Measurements from ENCODE around the gene CD300LB. TPM values are rescaled to one million over a fixed set of nuclear protein-coding genes. Genes with fewer than 3 reads are reported as not detected.

CD300LB gene
- total RNA-seq, 4 donors from 2014 or later, result not detected

- Histone ChIP-seq H3K9me3 (no peaks in the 10 kb centered on the region), H3K36me3 (no peaks in the 10 kb centered on the region), H3K27ac (no peak overlapping the region), H3K27me3 (peaks cover 15% of the 10 kb centered on the region), H3K4me3 (no peak overlapping the region), H3K4me1 (no peaks in the 10 kb centered on the region)
- no peak for TF ChIP-seq EP300 (IDR thresholded peaks at IDR 0.05)
- DNase-seq (ENCODE audit: low spot score in 2 of 2), result no peak
- 76% methylated on average over 8 of the region's 15 CpGs for WGBS
Measured at GRCh38 chr17:74550602-74551001, 19.3 kb upstream of the CD300LB start.

GRCh38 chr17:74549343-74549742, 18.1 kb upstream of the CD300LB start:
- DNase-seq (ENCODE audit: low spot score in 2 of 2), result no peak
- 76% methylated on average over 7 of the region's 7 CpGs for WGBS

GRCh38 chr17:74547736-74548135, 16.5 kb upstream of the CD300LB start:
- no peaks in the 10 kb centered on the region for H3K9me3 ChIP-seq
- WGBS, result 80% methylated on average over 3 of the region's 3 CpGs
- H3K4me3 ChIP-seq, result no peak overlapping the region
- H3K4me1 ChIP-seq, result no peaks in the 10 kb centered on the region
- TF ChIP-seq POLR2AphosphoS5 (IDR thresholded peaks at IDR 0.05) (no peak), EP300 (IDR thresholded peaks at IDR 0.05) (no peak), POLR2A (IDR thresholded peaks at IDR 0.05) (no peak), CTCF (IDR thresholded peaks at IDR 0.05) (no peak)
- H3K27ac ChIP-seq, result no peak overlapping the region
- peaks cover 13% of the 10 kb centered on the region for H3K27me3 ChIP-seq
- no peak for DNase-seq (ENCODE audit: low spot score in 2 of 2)
- H3K36me3 ChIP-seq, result no peaks in the 10 kb centered on the region

More at GRCh38 chr17:74549343-74549742, 18.1 kb upstream of the CD300LB start:
- Histone ChIP-seq H3K27me3 (peaks cover 15% of the 10 kb centered on the region), H3K4me1 (no peaks in the 10 kb centered on the region), H3K36me3 (no peaks in the 10 kb centered on the region), H3K9me3 (no peaks in the 10 kb centered on the region), H3K4me3 (no peak overlapping the region), H3K27ac (no peak overlapping the region)
- TF ChIP-seq CTCF (IDR thresholded peaks at IDR 0.05), result no peak

- Histone ChIP-seq H3K36me3 (no peaks in the 10 kb centered on the region), H3K27me3 (peaks cover 8% of the 10 kb centered on the region), H3K9me3 (no peaks in the 10 kb centered on the region), H3K4me1 (no peaks in the 10 kb centered on the region), H3K4me3 (no peak overlapping the region), H3K27ac (no peak overlapping the region)
- DNase-seq (ENCODE audit: low spot score in 2 of 2), result no peak
- 89% methylated on average over 7 of the region's 7 CpGs for WGBS
- TF ChIP-seq POLR2A (IDR thresholded peaks at IDR 0.05) (no peak), EP300 (IDR thresholded peaks at IDR 0.05) (no peak), CTCF (IDR thresholded peaks at IDR 0.05) (no peak), POLR2AphosphoS5 (IDR thresholded peaks at IDR 0.05) (no peak)
Measured at GRCh38 chr17:74547264-74547663, 16.0 kb upstream of the CD300LB start.

GRCh38 chr17:74546586-74546985, 15.3 kb upstream of the CD300LB start:
- Histone ChIP-seq H3K4me1 (no peaks in the 10 kb centered on the region), H3K27ac (no peak overlapping the region), H3K4me3 (no peak overlapping the region), H3K36me3 (no peaks in the 10 kb centered on the region), H3K27me3 (peaks cover 8% of the 10 kb centered on the region), H3K9me3 (no peaks in the 10 kb centered on the region)
- no peak for TF ChIP-seq POLR2AphosphoS5 (IDR thresholded peaks at IDR 0.05)
- 92% methylated on average over 6 of the region's 7 CpGs for WGBS
- no peak for DNase-seq (ENCODE audit: low spot score in 2 of 2)

- no peaks in the 10 kb centered on the region for H3K4me1 ChIP-seq
- no peaks in the 10 kb centered on the region for H3K36me3 ChIP-seq
- peaks cover 5% of the 10 kb centered on the region for H3K27me3 ChIP-seq
- H3K4me3 ChIP-seq, result peak within 1 kb of the TSS; percentile 30
- WGBS, result 73% methylated on average over 1 of the region's 5 CpGs
- no peaks in the 10 kb centered on the region for H3K9me3 ChIP-seq
- DNase-seq (ENCODE audit: low spot score in 2 of 2), result no peak
- TF ChIP-seq POLR2A (IDR thresholded peaks at IDR 0.05), result no peak
- TF ChIP-seq POLR2AphosphoS5 (IDR thresholded peaks at IDR 0.05), result no peak
- no peak for TF ChIP-seq EP300 (IDR thresholded peaks at IDR 0.05)
- no peak for TF ChIP-seq CTCF (IDR thresholded peaks at IDR 0.05)
- no peak within 1 kb of the TSS for H3K27ac ChIP-seq
Measured at GRCh38 chr17:74545843-74546230, 14.6 kb upstream of the CD300LB start, which contains the start of gene CD300C. Gene CD300C, minus strand, starts transcription at chr17:74546115. Its CDS starts 333 bp downstream, at chr17:74545782.
